SH-SY5Y (cell line): ENCODE measurements around the gene SGSM2.

Experiments
- GATA2 ChIP-seq: IDR thresholded peaks from 2 replicates; pipeline ENCODE4 v1.6.1; 2011; ENCODE audit warnings: mild to moderate bottlenecking, low read depth, low read length
- GATA3 ChIP-seq: IDR thresholded peaks from 2 replicates; pipeline ENCODE4 v1.6.1; 2011; ENCODE audit warnings: low read depth, mild to moderate bottlenecking, low read length, moderate library complexity

DNA sequence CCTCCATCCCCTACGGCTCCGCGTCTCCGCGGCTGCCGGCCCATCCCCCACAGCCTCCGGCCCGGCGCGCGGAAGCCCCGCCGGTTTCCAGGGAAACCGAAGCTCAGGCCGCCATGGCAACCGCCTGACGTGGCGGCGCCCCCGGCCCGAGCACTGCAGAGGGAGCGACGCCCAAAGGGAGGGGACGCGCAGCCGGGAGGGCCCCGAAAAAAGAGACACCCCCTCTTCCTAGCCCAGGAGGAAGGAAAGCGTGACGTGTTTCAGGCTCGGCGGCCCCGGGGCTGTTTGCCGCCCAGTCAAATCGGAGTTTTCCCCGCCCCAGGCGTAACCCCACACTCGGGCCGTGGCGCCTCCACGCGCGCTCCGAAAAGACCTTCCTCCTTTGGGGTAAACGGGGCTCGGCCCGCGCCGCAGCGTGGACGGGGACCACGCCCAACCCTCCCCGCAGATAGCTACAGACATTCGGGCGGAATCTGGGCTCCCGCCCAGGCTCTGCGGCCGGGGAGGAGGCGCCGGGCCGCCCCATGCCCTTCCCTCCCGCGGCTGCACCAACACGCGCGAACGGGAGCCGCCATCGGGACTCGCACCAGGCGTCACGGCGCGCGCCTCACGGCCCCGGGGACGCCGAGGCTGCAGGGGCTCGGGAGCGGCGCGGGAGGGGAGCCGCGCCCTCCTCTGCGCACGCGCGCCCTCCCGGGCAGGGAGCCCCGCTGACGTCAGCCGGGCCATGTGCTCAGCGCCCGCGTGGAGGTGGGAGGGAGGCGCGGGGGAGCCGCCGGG is 56.1 kb downstream of the SGSM2 start:
- TF ChIP-seq GATA3 (no peak), GATA2 (no peak)
